PC-3 (cell line): ENCODE data around the gene GPR32. TPM values are rescaled to one million over a fixed set of nuclear protein-coding genes. Genes with fewer than 3 reads are reported as not detected.

Experiments
- ATAC-seq: fragments of 200-7000 bp; cut with Tn5 transposase; 2 replicates; pipeline ENCODE4 v1.9.1; 2020; ENCODE audit warnings: mild to moderate bottlenecking, moderate library complexity
- BruUV-seq: library from RNA; stranded (reverse); fragments of 400-500 nt; replicated peaks from 2 replicates; lab custom pipeline; 2021; lab: Mats Ljungman, UMichigan
- CTCF ChIA-PET: fragments of 300-600 bp; sonication (Branson Sonifier 250); formaldehyde crosslinking; loops from one replicate; lab custom pipeline; 2022; ENCODE audit warnings: antibody characterized with exemption; lab: Charles Lee
- POLR2A ChIA-PET: fragments of 300-600 bp; sonication (Branson Sonifier 250); formaldehyde crosslinking; loops from one replicate; lab custom pipeline; 2022; ENCODE audit warnings: antibody characterized with exemption; ENCODE audit not compliant: unreplicated experiment; lab: Charles Lee
- DNase-seq: peaks from one replicate; pipeline ENCODE4 v3.0.0-alpha.2; 2015
- H2AFZ ChIP-seq: fragments of 300-600 bp; sonication (generic); 2 replicates; pipeline ENCODE4 v1.6.0; 2016; ENCODE audit warnings: antibody characterized with exemption, low read length
- H3F3A ChIP-seq: fragments of 300-600 bp; sonication (generic); one replicate; pipeline ENCODE4 v1.6.0; 2017; ENCODE audit warnings: antibody characterized with exemption, low read length, control low read depth, mild to moderate bottlenecking; ENCODE audit not compliant: unreplicated experiment
- H3K27ac ChIP-seq: fragments of 300-600 bp; sonication (generic); 2 replicates; pipeline ENCODE4 v1.5.1; 2016; ENCODE audit warnings: mild to moderate bottlenecking, low read length
- H3K27me3 ChIP-seq: fragments of 300-600 bp; sonication (generic); 2 replicates; pipeline ENCODE4 v1.6.1; 2016; ENCODE audit warnings: low read length, mixed read lengths
- H3K36me3 ChIP-seq: fragments of 300-600 bp; sonication (generic); 2 replicates; pipeline ENCODE4 v1.6.1; 2016; ENCODE audit warnings: low read depth, mixed run types, low read length, mixed read lengths
- H3K4me1 ChIP-seq: fragments of 300-600 bp; sonication (generic); 2 replicates; pipeline ENCODE4 v1.5.1; 2016; ENCODE audit warnings: low read length; ENCODE audit not compliant: insufficient read depth
- H3K4me2 ChIP-seq: fragments of 300-600 bp; sonication (generic); 2 replicates; pipeline ENCODE4 v1.6.0; 2016; ENCODE audit warnings: low read length
- H3K4me3 ChIP-seq: fragments of 300-600 bp; sonication (generic); 2 replicates; pipeline ENCODE4 v1.5.1; 2016; ENCODE audit warnings: mild to moderate bottlenecking, low read length, mixed read lengths
- H3K79me2 ChIP-seq: fragments of 300-600 bp; sonication (generic); 2 replicates; pipeline ENCODE4 v1.6.1; 2017; ENCODE audit warnings: low read length, mixed read lengths
- H3K9ac ChIP-seq: fragments of 300-600 bp; sonication (generic); 2 replicates; pipeline ENCODE4 v1.6.0; 2016; ENCODE audit warnings: mild to moderate bottlenecking, low read length
- H3K9me2 ChIP-seq: fragments of 300-600 bp; sonication (generic); replicated peaks from 2 replicates; pipeline ENCODE4 v1.6.1; 2016; ENCODE audit warnings: mixed run types, low read length, mixed read lengths
- H3K9me3 ChIP-seq: fragments of 300-600 bp; sonication (generic); 2 replicates; pipeline ENCODE4 v1.6.1; 2016; ENCODE audit warnings: low read length, mixed read lengths
- H4K20me1 ChIP-seq: fragments of 300-600 bp; sonication (generic); 2 replicates; pipeline ENCODE4 v1.6.1; 2016; ENCODE audit warnings: low read length, mixed read lengths
- CTCF ChIP-seq: fragments of 300-600 bp; sonication (generic); conservative IDR thresholded peaks from 2 replicates; pipeline ENCODE4 v1.5.1; 2017; ENCODE audit warnings: antibody characterized with exemption, low read depth, mild to moderate bottlenecking, low read length
- EZH2 ChIP-seq: fragments of 300-600 bp; sonication (generic); IDR thresholded peaks from one replicate; pipeline ENCODE4 v1.6.1; 2017; ENCODE audit warnings: antibody characterized with exemption, mild to moderate bottlenecking, low read length; ENCODE audit not compliant: unreplicated experiment
- EZH2phosphoT487 ChIP-seq: fragments of 300-600 bp; sonication (generic); IDR thresholded peaks from 2 replicates; pipeline ENCODE4 v1.6.1; 2018; ENCODE audit warnings: mild to moderate bottlenecking, antibody characterized with exemption, low read length, borderline replicate concordance
- intact Hi-C: fragments of 100-400 bp; cut with micrococcal nuclease; formaldehyde crosslinking; loops from 2 replicates; pipeline ENCODE4 v1.9.0; 2023
- total RNA-seq: library from RNA; depleted of rRNA; stranded (reverse); fragments of >200 nt; gene quantifications from 2 replicates; pipeline ENCODE4 v1.2.3, GENCODE V29; 2014

GPR32 gene
- total RNA-seq, 1 experiment from 2014 or later = not detected

- Histone ChIP-seq H3K9me3 (no peaks in the 10 kb centered on the region), H3K4me2 (no peak overlapping the region), H4K20me1 (no peaks in the 10 kb centered on the region), H3K36me3 (no peaks in the 10 kb centered on the region), H3K4me1 (no peaks in the 10 kb centered on the region), H3K9me2 (no peaks in the 10 kb centered on the region), H3K27ac (no peak overlapping the region), H3K4me3 (no peak overlapping the region), H2AFZ (no peak overlapping the region), H3F3A (no peaks in the 10 kb centered on the region), H3K9ac (no peak overlapping the region), H3K27me3 (peaks cover 71% of the 10 kb centered on the region), H3K79me2 (no peaks in the 10 kb centered on the region)
- TF ChIP-seq CTCF (no peak), EZH2phosphoT487 (no peak), EZH2 (no peak)
- intact Hi-C loops = no loop called here
- ATAC-seq = no peak
- ChIA-PET POLR2A (no interaction called here), CTCF (interaction anchor here (0.6 kb wide), 1 partner anchor 201 kb away, joined by 4 read pairs; no protein-coding TSS in a partner anchor)
- DNase-seq = no peak
- no TSS peak for BruUV-seq
Measured at GRCh38 chr19:50819636-50820035, 49.4 kb downstream of the GPR32 start.

DNA sequence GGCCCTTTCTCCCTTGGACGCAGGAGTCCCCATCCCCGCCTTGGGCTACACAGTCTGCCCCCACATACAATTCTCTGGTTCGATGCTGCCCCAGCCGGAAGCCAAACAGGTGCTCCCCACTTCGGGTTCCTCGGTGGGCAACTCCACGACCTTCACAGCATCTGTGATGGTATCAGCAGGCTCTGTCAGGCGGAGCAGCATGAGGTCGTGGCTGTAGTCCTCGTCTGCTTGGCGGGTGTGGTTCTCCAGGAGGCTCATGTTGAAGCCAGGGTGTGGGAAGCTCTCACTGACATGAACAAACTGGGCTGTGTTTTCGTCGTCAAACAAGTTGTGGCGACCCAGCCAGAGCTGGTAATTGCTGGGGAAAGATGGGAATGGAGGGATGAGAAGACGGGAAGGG lies 49.8 kb downstream of the GPR32 start:
- Histone ChIP-seq H3K27me3 (peaks cover 70% of the 10 kb centered on the region), H3K4me2 (no peak overlapping the region), H3K27ac (no peak overlapping the region), H3K36me3 (no peaks in the 10 kb centered on the region), H3K79me2 (no peaks in the 10 kb centered on the region), H2AFZ (no peak overlapping the region), H3K9me2 (no peaks in the 10 kb centered on the region), H3K9me3 (no peaks in the 10 kb centered on the region), H3K9ac (no peak overlapping the region), H3K4me3 (no peak overlapping the region), H4K20me1 (no peaks in the 10 kb centered on the region), H3K4me1 (no peaks in the 10 kb centered on the region), H3F3A (no peaks in the 10 kb centered on the region)
- POLR2A ChIA-PET = no interaction called here
- no peak for TF ChIP-seq EZH2phosphoT487
- no peak for TF ChIP-seq EZH2
- TF ChIP-seq CTCF = no peak
- intact Hi-C loops = no loop called here
- CTCF ChIA-PET = no interaction called here
- DNase-seq (no peak), ATAC-seq (no peak)
- no TSS peak for BruUV-seq

DNA sequence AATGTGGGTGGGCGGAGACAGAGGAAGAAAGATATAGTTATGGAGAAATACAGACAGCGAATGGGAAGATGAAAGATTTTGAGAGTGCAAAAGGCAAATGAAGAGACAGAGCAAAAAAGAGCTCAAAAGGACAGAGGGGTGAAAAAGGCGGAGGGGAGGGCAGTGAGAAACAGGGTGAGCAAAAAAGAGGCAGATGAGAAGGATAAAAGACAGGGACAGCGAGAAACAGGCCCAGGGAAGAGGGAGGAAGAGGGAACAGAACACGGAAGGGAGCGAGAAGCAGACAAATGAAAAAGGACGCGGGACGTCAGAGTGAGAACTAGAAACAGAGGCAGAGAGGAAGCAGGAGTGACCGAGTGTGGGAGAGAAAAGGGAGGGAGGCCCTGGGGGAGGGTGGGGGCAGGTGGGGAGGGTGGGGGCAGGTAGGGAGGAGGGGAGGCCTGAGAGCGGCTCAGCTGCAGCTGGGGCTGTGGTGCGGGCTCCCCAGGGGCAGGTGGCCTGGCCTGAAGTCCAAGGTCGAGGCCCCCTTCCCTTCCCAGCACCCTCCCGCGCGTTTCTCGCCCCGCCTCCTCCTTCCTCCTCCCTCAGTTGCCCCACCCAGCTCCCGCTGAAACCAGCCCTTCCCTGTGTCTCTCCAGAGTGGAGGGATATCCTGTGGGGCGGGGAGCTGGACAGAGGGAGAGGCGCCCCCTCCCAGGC lies 50.4 kb downstream of the GPR32 start:
- Histone ChIP-seq H3K4me2 (no peak overlapping the region), H3K27me3 (peaks cover 74% of the 10 kb centered on the region), H3K27ac (no peak overlapping the region), H4K20me1 (no peaks in the 10 kb centered on the region), H3K79me2 (no peaks in the 10 kb centered on the region), H3K9me3 (no peaks in the 10 kb centered on the region), H3K4me3 (no peak overlapping the region), H3K9me2 (no peaks in the 10 kb centered on the region), H2AFZ (no peak overlapping the region), H3F3A (no peaks in the 10 kb centered on the region), H3K9ac (no peak overlapping the region), H3K4me1 (no peaks in the 10 kb centered on the region), H3K36me3 (no peaks in the 10 kb centered on the region)
- DNase-seq (no peak), ATAC-seq (no peak)
- no peak for TF ChIP-seq EZH2phosphoT487
- TF ChIP-seq EZH2 = no peak
- TF ChIP-seq CTCF = no peak
- ChIA-PET CTCF (no interaction called here), POLR2A (no interaction called here)
- no TSS peak for BruUV-seq
- intact Hi-C loops = no loop called here
